K562 (cell line): Measurements from ENCODE around the gene TRERF1. TPM values are rescaled to one million over a fixed set of nuclear protein-coding genes. Genes with fewer than 3 reads are reported as not detected.

Source experiments
- CC2D1A ChIP-seq: fragments of 450-650 bp; IDR thresholded peaks from 2 replicates; pipeline ENCODE4 v1.6.1; 2017; ENCODE audit warnings: mild to moderate bottlenecking
- CHD7 ChIP-seq: fragments of 200-600 bp; sonication (generic); IDR thresholded peaks from one replicate; pipeline ENCODE4 v1.6.1; 2012; ENCODE audit warnings: mild to moderate bottlenecking, low read depth, low read length, inconsistent platforms
- HDAC3 ChIP-seq: fragments of 450-650 bp; IDR thresholded peaks from 2 replicates; pipeline ENCODE4 v1.6.1; 2018; ENCODE audit warnings: borderline replicate concordance, mild to moderate bottlenecking, moderate library complexity; ENCODE audit not compliant: partially characterized antibody
- HNRNPLL ChIP-seq: fragments of 200-400 bp; formaldehyde crosslinking; IDR thresholded peaks from 2 replicates; pipeline ENCODE4 v1.6.1; 2017; ENCODE audit warnings: low read length, low read depth, mild to moderate bottlenecking; ENCODE audit not compliant: poor library complexity, severe bottlenecking
- HNRNPUL1 ChIP-seq: fragments of 200-400 bp; formaldehyde crosslinking; IDR thresholded peaks from 2 replicates; pipeline ENCODE4 v1.6.1; 2017; ENCODE audit warnings: low read length
- SRF ChIP-seq, 2 experiments: fragments of 250-450, 450-650 bp in 1 of 2; sonication (Bioruptor Pico) in 1 of 2; sonication (generic) in 1 of 2; formaldehyde crosslinking; IDR thresholded peaks; 2 replicates each; pipeline versions ENCODE4 v1.5.0 to v1.5.1; 2020 to 2022; ENCODE audit warnings: mild to moderate bottlenecking in 1 of 2, missing genetic modification reagents in 1 of 2
- THAP7 ChIP-seq: fragments of 250-450 bp; sonication (Bioruptor Pico); IDR thresholded peaks from 2 replicates; pipeline ENCODE4 v1.5.0; 2021
- ZBTB2 ChIP-seq: fragments of 450-650 bp; IDR thresholded peaks from 2 replicates; pipeline ENCODE4 v1.6.1; 2016; ENCODE audit warnings: antibody characterized with exemption
- ZNF311 ChIP-seq: fragments of 250-450 bp; sonication (Bioruptor Pico); IDR thresholded peaks from 2 replicates; pipeline ENCODE4 v1.4.0; 2020; ENCODE audit warnings: mild to moderate bottlenecking, moderate library complexity
- ZNF445 ChIP-seq: fragments of 250-450 bp; sonication (Bioruptor Pico); IDR thresholded peaks from 2 replicates; pipeline ENCODE4 v1.4.0; 2020; ENCODE audit warnings: low read depth, mild to moderate bottlenecking, moderate library complexity
- ZNF512 ChIP-seq: IDR thresholded peaks from 2 replicates; pipeline ENCODE4 v1.6.1; 2016; ENCODE audit warnings: missing genetic modification characterization, missing compliant biosample characterization
- polyA plus RNA-seq, 8 experiments: library from polyadenylated mRNA; depleted of rRNA in 4 of 8; stranded (reverse) in 5 of 8; unstranded in 3 of 8; fragments of >200 nt; fragmentation: Nextera tagmentation in 2 of 8; fragmentation: Illumina TruSeq in 1 of 8; extraction: Ambion mirVana in 2 of 8; extraction: Trizol in 1 of 8; gene quantifications; 2 replicates each; pipeline versions ENCODE4 v1.2.1 to v1.2.3, GENCODE V29; 2011 to 2014; ENCODE audit warnings: inconsistent platforms in 1 of 8, missing spikeins in 1 of 8
- total RNA-seq, 7 experiments: library from RNA; depleted of rRNA in 6 of 7; stranded (reverse); fragments of >200 nt in 6 of 7; fragmentation: Illumina TruSeq in 2 of 7; extraction: Trizol in 2 of 7; gene quantifications; 2 replicates each; pipeline versions ENCODE4 v1.2.1 to v1.2.3, GENCODE V29; 2011 to 2021; ENCODE audit warnings: low replicate concordance in 1 of 7

TRERF1 gene
- total and polyA plus RNA-seq, 9 of the 15 experiments (the other 6 are each of a cell fraction or from before 2014, with no cell fraction given) = 0.04 to 0.20 (median 0.07) TPM; not detected in 3

- TF ChIP-seq HDAC3 = no peak
- peak; percentile 97 for TF ChIP-seq CC2D1A
- TF ChIP-seq ZNF512 = no peak
- TF ChIP-seq ZBTB2 = no peak
- TF ChIP-seq HNRNPUL1 = no peak
- TF ChIP-seq HNRNPLL = no peak
- TF ChIP-seq THAP7 (CRISPR knock-in tag) = no peak
- TF ChIP-seq ZNF311 (CRISPR knock-in tag) = no peak
- TF ChIP-seq ZNF445 (CRISPR knock-in tag) = no peak
- TF ChIP-seq SRF (CRISPR knock-in tag; IDR thresholded peaks at IDR 0.05) = peak in 1 of 2 experiments; percentile 66; a peak in 1 of 4 replicates
- no peak for TF ChIP-seq CHD7
These were observed 261.1 kb downstream of the TRERF1 start (continued) for GRCh38 chr6:42190554-42191183.
